ENCODE data around the gene TCF3. TPM values are rescaled to one million over a fixed set of nuclear protein-coding genes. Genes with fewer than 3 reads are reported as not detected.
A peak's percentile ranks its signal among the peaks of the same experiment; 100 is the strongest.

TCF3 gene
- polyA plus RNA-seq, 3 donors = 2.4 to 36.2 (median 3.3) TPM

GRCh38 chr19:1619094-1619439 is 33.3 kb downstream of the TCF3 start:
- H3K36me3 ChIP-seq (replicated peaks in 1 of 2; ENCODE audit: control insufficient read depth in 1 of 2, insufficient read depth in 2 of 2, low read length in 2 of 2) = peaks cover 46 to 47% of the 10 kb centered on the region in 2 donors
- TF ChIP-seq, protein P1, sequence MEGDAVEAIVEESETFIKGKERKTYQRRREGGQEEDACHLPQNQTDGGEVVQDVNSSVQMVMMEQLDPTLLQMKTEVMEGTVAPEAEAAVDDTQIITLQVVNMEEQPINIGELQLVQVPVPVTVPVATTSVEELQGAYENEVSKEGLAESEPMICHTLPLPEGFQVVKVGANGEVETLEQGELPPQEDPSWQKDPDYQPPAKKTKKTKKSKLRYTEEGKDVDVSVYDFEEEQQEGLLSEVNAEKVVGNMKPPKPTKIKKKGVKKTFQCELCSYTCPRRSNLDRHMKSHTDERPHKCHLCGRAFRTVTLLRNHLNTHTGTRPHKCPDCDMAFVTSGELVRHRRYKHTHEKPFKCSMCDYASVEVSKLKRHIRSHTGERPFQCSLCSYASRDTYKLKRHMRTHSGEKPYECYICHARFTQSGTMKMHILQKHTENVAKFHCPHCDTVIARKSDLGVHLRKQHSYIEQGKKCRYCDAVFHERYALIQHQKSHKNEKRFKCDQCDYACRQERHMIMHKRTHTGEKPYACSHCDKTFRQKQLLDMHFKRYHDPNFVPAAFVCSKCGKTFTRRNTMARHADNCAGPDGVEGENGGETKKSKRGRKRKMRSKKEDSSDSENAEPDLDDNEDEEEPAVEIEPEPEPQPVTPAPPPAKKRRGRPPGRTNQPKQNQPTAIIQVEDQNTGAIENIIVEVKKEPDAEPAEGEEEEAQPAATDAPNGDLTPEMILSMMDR (IDR thresholded peaks at IDR 0.05) = no peak
- Mint-ChIP-seq H3K27ac (no peak overlapping the region), H3K9me3 (peaks cover 0 to 3% (median 0%) of the 10 kb centered on the region in 7 donors), H3K36me3 (peaks cover 31 to 81% of the 10 kb centered on the region in 2 donors), H3K4me3 (no peak overlapping the region), H3K4me1 (peaks cover 2% of the 10 kb centered on the region), H3K27me3 (ENCODE audit: low read depth in 3 of 3) (peaks cover 0 to 4% (median 0%) of the 10 kb centered on the region in 3 donors)
- H3K79me2 ChIP-seq (ENCODE audit: insufficient read depth, low read length) = no peaks in the 10 kb centered on the region
- no peak for DNase-seq
- H3K4me2 ChIP-seq (replicated peaks; ENCODE audit: extremely low read depth, low read length, poor library complexity, severe bottlenecking) = no peak overlapping the region
- 98% methylated on average over 17 of the region's 26 CpGs for WGBS (ENCODE audit: insufficient coverage)
- no peak overlapping the region for H2AFZ ChIP-seq (ENCODE audit: insufficient read depth, low read depth, low read length, poor library complexity, severe bottlenecking)
- no peak overlapping the region for H3K9ac ChIP-seq (ENCODE audit: insufficient read depth, low read length, poor library complexity, severe bottlenecking)
- H3K27ac ChIP-seq (ENCODE audit: low read depth in 1 of 2, low read length in 2 of 2) = no peak overlapping the region
- intact Hi-C loops (cut with micrococcal nuclease) = no loop called here
- H3K4me1 ChIP-seq (ENCODE audit: control insufficient read depth in 1 of 2, insufficient read depth in 2 of 2, low read length in 2 of 2) = no peaks in the 10 kb centered on the region
- H3K4me3 ChIP-seq (replicated peaks in 1 of 3; ENCODE audit: low read depth in 2 of 3, low read length in 3 of 3) = no peak overlapping the region
- H4K20me1 ChIP-seq (ENCODE audit: insufficient read depth, low read length) = no peaks in the 10 kb centered on the region
- no peaks in the 10 kb centered on the region for H3K9me3 ChIP-seq (replicated peaks in 1 of 2; ENCODE audit: control insufficient read depth in 1 of 2, insufficient read depth in 1 of 2, low read length in 2 of 2)
- H3K27me3 ChIP-seq (ENCODE audit: control insufficient read depth in 2 of 2, insufficient read depth in 2 of 2, low read length in 2 of 2) = no peaks in the 10 kb centered on the region

DNA sequence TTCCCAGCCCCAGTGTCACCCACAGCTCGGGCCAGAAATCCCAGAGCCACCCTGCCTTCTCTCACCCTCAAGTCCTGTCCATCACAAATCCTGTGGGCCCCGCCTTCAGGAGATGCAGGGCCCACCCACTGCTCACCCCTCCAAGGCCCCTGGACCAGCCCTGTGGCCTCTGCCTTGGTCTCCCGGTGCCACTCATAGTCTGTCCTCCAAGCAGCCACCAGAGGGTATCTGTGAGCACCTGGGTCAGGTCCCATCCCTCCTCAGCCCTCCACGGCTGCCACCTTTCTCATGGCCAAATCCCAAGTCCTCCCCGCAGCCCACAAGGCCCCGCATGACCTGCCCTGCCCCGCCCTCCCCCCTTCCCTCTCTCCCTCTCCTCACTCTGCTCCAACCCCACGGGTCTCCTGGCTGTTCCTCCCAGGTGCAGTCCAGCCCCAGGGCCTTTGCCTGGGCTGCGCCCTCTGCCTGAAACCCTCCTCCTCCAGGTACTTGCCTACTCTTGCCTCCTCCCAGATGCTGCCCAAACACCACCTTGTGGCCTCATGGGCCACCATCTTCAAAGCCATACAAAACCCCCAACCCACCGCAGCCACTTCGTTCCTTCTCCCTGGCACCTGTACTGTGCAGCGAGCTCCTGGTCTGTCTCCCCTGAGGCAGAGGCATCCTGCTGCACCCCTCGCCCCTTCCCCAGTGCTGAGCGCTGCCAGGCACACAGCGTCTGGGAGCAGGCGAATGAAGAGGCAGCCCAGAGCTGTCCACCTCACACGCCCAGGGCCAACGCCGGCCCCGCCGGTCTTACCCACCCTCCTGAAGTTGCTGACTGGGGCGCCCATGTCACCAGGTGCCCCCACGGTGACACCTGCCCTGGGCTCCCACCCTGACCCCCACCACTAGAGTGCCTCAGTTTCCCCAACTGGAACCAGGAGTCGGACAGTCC is 34.0 kb downstream of the TCF3 start:
- Histone ChIP-seq H3K4me1 (ENCODE audit: control insufficient read depth in 1 of 2, insufficient read depth in 2 of 2, low read length in 2 of 2) (no peaks in the 10 kb centered on the region), H3K4me3 (replicated peaks in 1 of 3; ENCODE audit: low read depth in 2 of 3, low read length in 3 of 3) (no peak overlapping the region), H3K36me3 (replicated peaks in 1 of 2; ENCODE audit: control insufficient read depth in 1 of 2, insufficient read depth in 2 of 2, low read length in 2 of 2) (peaks cover 49 to 52% of the 10 kb centered on the region in 2 donors), H3K79me2 (ENCODE audit: insufficient read depth, low read length) (no peaks in the 10 kb centered on the region), H3K9me3 (replicated peaks in 1 of 2; ENCODE audit: control insufficient read depth in 1 of 2, insufficient read depth in 1 of 2, low read length in 2 of 2) (no peaks in the 10 kb centered on the region), H3K9ac (ENCODE audit: insufficient read depth, low read length, poor library complexity, severe bottlenecking) (no peak overlapping the region), H3K27ac (ENCODE audit: low read depth in 1 of 2, low read length in 2 of 2) (no peak overlapping the region), H2AFZ (ENCODE audit: insufficient read depth, low read depth, low read length, poor library complexity, severe bottlenecking) (no peak overlapping the region), H3K27me3 (ENCODE audit: control insufficient read depth in 2 of 2, insufficient read depth in 2 of 2, low read length in 2 of 2) (no peaks in the 10 kb centered on the region), H4K20me1 (ENCODE audit: insufficient read depth, low read length) (no peaks in the 10 kb centered on the region), H3K4me2 (replicated peaks; ENCODE audit: extremely low read depth, low read length, poor library complexity, severe bottlenecking) (no peak overlapping the region)
- Mint-ChIP-seq H3K27me3 (ENCODE audit: low read depth in 3 of 3) (peaks cover 0 to 4% (median 0%) of the 10 kb centered on the region in 3 donors), H3K36me3 (peaks cover 34 to 81% of the 10 kb centered on the region in 2 donors), H3K9me3 (peaks cover 0 to 3% (median 0%) of the 10 kb centered on the region in 7 donors), H3K4me3 (no peak overlapping the region), H3K27ac (peak overlapping the region in 4 of 7 donors; percentile 11 to 57 (median 32)), H3K4me1 (peaks cover 2% of the 10 kb centered on the region)
- WGBS (ENCODE audit: insufficient coverage) = 90% methylated on average over 17 of the region's 24 CpGs
- no peak for DNase-seq
- intact Hi-C loops (cut with micrococcal nuclease) = no loop called here
- TF ChIP-seq, protein P1 (IDR thresholded peaks at IDR 0.05) = peak; percentile 17
